Islet of Langerhans (tissue), 1 donor: ENCODE results near the gene DNASE1L1.
A peak's percentile ranks its signal among the peaks of the same experiment; 100 is the strongest.

Source experiments
- FAIRE-seq: peaks from one replicate; lab custom pipeline; 2011; peaks lifted over from hg19 to GRCh38; lab: Jason Lieb, UNC

Gene DNASE1L1

GRCh38 chrX:154436374-154436982, 27.4 kb upstream of the DNASE1L1 start:
- FAIRE-seq = no peak

GRCh38 chrX:154435171-154435733, 26.2 kb upstream of the DNASE1L1 start:
- FAIRE-seq = no peak

GRCh38 chrX:154434394-154435168, 25.5 kb upstream of the DNASE1L1 start:
- no peak for FAIRE-seq

- FAIRE-seq = no peak
Observed at GRCh38 chrX:154433605-154434004, 24.6 kb upstream of the DNASE1L1 start.

GRCh38 chrX:154432210-154432609, 23.2 kb upstream of the DNASE1L1 start:
- no peak for FAIRE-seq

GRCh38 chrX:154431341-154431740, 22.3 kb upstream of the DNASE1L1 start:
- no peak for FAIRE-seq

GRCh38 chrX:154430916-154431315, 21.9 kb upstream of the DNASE1L1 start:
- no peak for FAIRE-seq

GRCh38 chrX:154430479-154430878, 21.4 kb upstream of the DNASE1L1 start:
- FAIRE-seq = no peak

GRCh38 chrX:154429711-154430110, 20.7 kb upstream of the DNASE1L1 start:
- FAIRE-seq = no peak

GRCh38 chrX:154428176-154429171, 19.4 kb upstream of the DNASE1L1 start, which contains the start of gene ATP6AP1:
ATP6AP1 (plus strand) TSS chrX:154428677; CDS start chrX:154428693, 16 bp downstream.
- FAIRE-seq = peak; percentile 83

- no peak for FAIRE-seq
Observed at GRCh38 chrX:154426916-154427770, 18.1 kb upstream of the DNASE1L1 start.

GRCh38 chrX:154420402-154420756, 11.3 kb upstream of the DNASE1L1 start:
- no peak for FAIRE-seq

GRCh38 chrX:154419688-154420401, 10.8 kb upstream of the DNASE1L1 start:
- FAIRE-seq = no peak

GRCh38 chrX:154419189-154419588, 10.1 kb upstream of the DNASE1L1 start:
- FAIRE-seq = no peak

GRCh38 chrX:154417157-154417556, 8.1 kb upstream of the DNASE1L1 start:
- FAIRE-seq = no peak

GRCh38 chrX:154413142-154413541, 4.1 kb upstream of the DNASE1L1 start:
- no peak for FAIRE-seq

GRCh38 chrX:154412468-154412867, 3.4 kb upstream of the DNASE1L1 start:
- no peak for FAIRE-seq

- no peak for FAIRE-seq
Observed at GRCh38 chrX:154411981-154412340, 2.9 kb upstream of the DNASE1L1 start.

- no peak for FAIRE-seq
Observed at GRCh38 chrX:154408659-154409221, 314 bp downstream of the DNASE1L1 start.

GRCh38 chrX:154404625-154405192, 4.3 kb downstream of the DNASE1L1 start:
- FAIRE-seq = no peak
